A204.1 (cell line): ENCODE data around the gene TCF15.
"Not testable (repeated sequence)": the region's sequence is repeated elsewhere in the genome, so short reads cannot be mapped to it uniquely, and the experiment has no call there.

ENCODE experiments used
- FAIRE-seq: peaks from 2 replicates; lab custom pipeline; 2012; peaks lifted over from hg19 to GRCh38; lab: Jason Lieb, UNC

TCF15 gene

DNA sequence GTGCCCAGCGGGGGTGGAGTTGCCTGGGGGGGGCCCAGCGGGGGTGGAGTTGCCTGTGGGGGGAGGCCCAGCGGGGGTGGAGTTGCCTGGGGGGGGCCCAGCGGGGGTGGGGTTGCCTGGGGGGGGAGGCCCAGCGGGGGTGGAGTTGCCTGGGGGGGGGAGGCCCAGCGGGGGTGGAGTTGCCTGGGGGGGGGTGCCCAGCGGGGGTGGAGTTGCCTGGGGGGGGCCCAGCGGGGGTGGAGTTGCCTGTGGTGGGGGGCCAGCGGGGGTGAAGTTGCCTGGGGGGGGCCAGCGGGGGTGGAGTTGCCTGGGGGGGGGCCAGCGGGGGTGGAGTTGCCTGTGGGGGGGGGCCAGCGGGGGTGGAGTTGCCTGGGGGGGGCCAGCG is 31.9 kb upstream of the TCF15 start:
- FAIRE-seq, result not testable (repeated sequence)

DNA sequence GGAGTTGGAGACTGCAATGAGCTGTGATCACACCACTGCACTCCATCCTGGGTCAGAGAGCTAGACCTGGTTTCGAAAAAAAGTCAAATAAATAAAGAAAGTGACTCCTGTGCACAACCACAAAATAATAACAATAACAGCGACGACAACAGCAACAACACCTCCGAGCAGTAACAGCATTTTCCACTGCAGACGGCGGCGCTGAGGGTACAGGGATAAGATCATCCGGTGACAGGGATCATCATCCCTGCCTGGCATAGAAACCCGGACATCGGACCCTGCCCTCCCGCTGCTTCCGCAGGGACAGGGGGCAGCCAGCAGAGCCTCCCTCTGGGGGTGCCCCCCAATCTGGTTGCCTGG is 31.4 kb upstream of the TCF15 start:
- no peak for FAIRE-seq

GRCh38 chr20:640674-641515 is 30.8 kb upstream of the TCF15 start:
- no peak for FAIRE-seq

GRCh38 chr20:638579-638978 is 28.5 kb upstream of the TCF15 start:
- FAIRE-seq, result no peak

DNA sequence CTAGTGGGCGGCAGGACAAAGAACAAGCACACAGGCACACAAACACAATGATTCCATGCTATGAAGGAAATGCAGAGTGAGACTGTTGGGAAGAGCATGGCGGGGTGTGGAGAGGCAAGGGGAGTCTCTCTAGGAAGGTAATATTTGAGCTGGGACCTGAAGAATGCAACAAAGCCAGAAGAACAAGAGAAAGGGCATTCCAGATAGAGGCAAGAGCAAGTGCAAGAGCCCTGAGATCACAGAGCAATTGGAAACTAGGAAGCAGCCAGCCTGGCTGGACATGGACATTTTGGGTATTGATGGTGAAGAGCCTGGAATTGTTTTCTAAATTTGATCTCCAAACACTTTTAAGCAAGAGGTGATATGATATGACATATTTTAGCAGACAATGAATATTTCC is 27.4 kb upstream of the TCF15 start:
- no peak for FAIRE-seq

DNA sequence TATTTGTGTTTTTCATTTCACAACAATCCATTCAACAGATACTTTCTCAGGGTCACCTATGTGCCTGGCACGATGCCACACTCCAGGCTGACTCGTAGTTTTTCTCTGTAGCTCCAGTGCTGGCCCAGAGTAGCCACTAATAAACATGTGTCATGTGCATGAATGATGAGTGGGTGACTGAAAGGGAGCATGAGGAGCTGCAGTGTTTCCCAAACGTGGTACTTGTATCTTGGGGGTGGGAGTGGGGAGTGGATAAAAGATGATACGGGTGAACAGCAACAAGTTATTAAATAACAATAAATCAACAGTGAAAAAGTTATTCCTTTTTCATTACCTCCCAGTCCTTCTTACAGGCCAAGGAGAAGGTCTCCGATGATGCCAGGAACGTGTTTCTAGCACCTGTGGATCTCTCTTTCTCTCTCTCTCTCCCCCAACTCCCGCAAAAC is 25.8 kb upstream of the TCF15 start:
- no peak for FAIRE-seq

DNA sequence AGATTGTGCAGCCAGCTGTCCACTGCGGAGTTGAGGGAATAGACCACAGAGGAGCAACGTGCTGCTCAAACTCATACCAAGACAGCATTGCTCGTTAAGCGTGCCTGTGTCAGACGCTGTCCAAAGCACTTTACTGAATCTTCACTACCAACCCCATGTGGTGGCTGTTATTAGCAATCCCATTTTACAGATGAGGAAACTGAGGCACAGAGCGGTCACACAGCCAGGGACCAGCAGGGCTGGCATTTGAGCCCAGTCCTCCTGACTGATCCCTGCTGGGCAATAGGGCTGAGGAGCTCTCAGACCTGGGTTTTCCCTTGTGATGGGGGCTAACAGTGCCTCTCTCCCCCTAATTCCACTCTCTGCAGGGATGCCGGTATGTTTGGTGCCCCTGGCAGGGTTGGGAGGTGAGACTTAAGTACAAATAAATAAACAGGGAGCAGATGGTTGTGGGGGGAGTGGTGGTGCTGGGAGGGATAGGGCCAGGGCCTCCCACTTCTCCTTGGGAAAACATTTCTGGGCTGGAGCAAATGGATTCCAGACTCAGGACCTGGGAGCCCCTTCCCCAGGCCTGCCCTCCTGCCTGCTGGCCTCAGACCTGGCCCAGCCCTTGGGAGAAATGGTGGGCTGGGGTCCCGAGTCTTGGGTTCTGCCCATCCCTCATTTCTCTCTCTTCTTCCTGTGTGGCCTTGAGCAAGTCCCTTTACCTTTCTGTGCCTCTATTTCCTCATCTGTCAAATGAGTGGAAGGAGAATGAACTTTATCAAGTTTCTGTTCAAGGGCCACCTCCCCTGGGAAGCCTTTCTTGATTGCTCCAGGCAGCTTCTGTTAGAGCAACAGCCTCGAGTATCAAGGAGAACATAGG is 25.2 kb upstream of the TCF15 start:
- FAIRE-seq, result no peak

DNA sequence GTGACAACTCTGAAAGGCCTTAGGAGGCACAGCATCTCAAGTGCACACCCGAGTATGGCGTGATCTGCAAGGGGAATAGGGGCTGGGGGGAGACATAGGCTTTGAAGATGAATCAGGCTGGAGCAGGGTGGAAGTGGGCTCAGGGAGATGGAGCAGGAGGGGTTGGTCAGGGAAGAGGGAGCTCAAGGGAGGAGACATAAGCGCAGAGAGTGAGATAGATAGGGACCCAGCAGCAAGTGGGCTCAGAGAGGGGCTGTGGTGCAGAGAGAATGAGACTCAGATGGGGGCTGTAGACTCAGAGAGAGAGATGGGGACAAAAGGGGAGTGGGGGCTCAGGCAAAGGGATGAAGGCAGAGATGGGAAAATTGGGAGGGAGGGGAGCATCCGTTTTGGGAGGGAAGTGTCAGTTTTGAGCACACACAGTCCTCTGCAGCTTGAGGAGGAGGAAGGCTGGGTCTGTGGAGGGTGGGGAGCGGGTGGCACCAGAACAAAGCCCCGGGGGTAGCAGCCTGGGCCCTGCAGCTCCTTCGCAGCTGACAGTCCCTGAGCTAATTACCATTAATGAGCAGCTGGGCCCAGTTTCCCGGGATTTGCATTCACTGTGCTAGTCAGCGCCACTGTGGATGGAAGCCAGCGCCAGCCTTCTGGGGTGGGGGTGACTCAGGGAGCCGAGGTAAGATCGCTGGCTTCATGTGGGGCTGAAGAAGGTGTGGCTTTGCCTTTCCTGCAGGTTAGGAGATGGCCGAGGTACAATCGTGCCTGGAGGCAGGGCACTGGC is 24.2 kb upstream of the TCF15 start:
- FAIRE-seq, result no peak

DNA sequence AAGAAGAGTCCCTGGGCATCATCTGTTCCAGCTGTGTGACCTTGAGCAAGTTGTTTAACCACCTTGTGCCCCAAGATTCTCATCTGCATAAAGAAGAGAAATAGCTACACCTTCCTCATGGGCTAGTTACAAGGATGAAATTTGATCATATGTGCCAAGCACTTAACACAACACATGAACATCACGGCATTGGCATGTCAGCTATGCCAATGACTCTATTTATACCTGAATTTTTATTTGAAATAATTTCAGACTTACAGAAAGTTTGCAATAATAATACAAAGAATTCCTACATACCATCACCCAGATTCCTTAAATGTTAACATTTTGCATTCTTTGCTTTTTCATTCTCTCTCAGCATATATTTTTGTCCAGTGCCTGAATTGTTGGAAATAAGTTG is 21.0 kb upstream of the TCF15 start:
- FAIRE-seq, result no peak

- FAIRE-seq, result no peak
These were observed 16.5 kb upstream of the TCF15 start for GRCh38 chr20:626579-626978.

DNA sequence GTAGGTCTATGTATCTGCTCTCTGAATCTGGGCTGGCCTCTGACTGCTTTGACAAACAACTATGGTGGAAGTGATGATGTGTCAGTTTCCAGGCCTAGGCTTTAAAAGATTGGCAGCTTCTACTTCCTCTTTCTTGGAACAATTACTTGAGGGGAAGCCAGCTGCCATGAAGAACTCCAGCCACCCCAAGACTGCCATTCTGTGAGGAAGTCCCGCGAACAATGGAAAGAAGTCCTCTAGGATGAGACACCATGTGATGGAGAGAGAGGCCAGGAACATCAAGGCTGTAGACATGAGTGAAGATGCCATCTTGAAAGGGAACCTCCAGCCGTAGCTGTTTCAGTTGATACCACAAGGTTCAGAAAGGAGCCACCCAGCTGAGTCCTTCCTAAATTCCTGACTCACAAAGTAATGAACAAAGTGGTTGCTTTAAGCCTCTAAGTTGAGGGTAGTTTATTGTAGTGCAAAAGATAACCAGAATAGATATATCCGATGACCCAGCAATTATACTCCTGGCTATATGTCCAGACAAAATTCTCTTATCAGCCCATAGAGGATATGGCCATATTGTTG is 15.3 kb upstream of the TCF15 start:
- no peak for FAIRE-seq

GRCh38 chr20:623704-624103 is 13.6 kb upstream of the TCF15 start:
- no peak for FAIRE-seq

DNA sequence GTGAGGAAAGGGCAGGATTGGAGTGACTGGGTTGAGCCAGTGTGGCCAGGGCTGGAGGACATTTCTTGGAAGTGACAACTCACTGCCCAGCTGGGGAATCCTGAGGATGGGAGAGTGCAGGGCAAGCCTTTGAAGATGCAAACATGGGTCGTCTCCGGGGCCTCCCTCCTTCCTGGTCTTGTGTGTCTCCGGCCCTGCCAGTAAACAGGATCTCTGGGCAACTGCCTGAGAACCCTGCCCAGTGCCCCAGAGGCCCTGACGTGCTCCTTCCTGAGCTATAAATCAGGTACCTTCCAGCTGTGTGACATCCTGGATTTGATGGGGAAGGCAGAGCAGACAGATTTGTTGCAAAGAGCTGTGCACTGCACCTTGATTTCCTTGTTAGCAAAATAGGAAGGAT is 12.9 kb upstream of the TCF15 start:
- FAIRE-seq, result no peak

DNA sequence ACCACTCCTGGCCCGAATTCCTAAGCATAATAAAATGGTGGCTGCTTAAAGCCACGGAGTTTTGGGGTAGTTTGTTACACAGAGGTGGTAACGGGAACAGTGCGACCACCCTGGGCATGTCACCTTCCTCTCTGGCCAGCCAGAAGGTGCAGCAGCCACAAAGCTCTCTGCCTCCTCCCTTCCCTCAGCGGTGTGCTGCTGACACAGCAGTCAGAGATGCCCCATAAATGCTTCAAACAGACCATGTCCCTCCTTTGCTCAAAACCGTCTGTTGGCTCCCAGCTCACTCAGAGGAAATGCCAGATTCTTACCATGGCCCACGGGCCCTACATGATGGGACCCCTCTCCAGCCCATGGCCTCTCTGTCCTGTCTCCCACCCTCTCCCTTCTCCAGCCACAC is 12.1 kb upstream of the TCF15 start:
- no peak for FAIRE-seq

DNA sequence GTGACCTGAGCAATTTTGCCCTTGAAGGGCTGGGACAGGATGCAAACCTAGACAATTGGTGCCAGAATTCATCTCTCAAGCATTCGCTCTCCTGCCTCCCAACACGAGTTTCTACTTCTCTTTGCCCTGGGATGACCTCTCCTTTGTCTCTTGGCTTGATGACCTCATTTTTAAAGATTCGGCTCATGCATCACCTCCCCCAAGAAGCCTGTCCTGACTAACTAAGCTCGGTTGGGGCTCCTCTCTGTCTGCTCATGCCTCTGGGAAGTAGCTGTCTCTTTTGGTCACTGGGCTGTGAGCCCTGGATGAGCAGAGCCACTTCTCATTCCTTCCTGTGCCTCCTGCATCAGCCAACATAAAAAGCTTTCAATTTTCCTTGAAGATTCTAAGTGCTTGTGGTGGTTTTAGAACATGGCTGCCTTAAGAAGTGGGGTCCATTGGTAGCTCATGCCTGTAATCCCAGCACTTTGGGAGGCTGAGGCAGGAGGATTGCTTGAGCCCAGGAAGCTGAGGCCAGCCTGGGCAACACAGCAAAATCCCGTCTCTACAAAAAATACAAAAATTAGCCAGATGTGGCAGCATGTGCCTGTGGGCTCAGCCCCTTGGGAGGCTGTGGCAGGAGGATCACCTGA is 11.1 kb upstream of the TCF15 start:
- FAIRE-seq, result no peak

- no peak for FAIRE-seq
These were observed 10.1 kb upstream of the TCF15 start for GRCh38 chr20:620246-620645.

GRCh38 chr20:618980-619379 is 8.9 kb upstream of the TCF15 start:
- FAIRE-seq, result no peak

DNA sequence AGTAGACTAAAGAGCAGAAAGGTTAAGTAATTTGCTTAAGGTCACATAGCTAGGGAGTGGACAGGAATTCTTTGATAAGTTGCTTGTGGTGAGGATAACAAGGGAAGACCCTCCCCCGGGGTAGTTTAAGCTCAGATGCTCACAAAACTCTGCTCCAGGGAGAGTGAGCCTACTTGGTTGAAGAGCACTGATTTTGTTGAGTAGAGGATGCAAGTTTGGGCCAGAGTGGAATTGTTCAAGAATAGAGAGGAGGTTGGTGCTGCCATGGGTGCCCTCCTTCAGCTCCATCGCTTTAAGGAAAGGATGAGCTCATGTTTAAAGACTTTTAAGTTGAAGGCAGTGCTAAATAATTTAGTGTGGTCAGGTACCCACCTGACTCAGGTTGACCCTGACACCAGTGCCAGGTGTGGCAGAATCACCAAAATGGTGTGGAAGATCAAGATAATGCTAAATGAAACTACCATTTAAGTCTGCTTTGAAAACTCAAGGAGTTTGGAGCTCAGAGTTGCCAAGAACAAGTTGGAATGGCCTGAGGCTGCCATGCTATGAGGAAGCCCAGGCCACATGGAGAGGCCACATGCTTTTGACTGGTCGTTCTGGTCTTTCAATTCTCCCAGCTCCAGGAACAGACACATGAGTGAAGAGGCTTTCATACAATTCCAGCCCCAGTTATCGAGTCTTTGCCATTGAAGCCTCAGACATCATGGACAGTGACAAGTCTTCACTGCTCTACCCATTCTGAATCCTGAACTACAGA is 8.0 kb upstream of the TCF15 start:
- no peak for FAIRE-seq

DNA sequence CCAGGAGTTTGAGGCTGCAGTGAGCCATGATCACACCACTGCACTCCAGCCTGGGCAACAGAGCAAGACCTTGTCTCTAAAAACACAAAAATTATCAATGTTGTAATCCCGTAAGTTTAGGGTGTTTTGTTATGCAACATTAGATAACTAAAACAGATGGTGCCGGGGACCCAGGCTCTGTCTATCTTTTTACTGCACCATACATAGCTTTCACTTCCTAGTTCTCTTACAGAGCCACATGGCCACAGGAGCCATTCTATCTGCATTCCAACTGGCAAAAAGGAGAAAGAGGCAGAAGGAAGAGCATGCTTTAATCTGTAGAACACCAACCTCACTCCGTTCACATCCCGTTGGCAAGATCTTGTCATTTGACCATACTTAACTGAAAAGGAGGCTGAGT is 5.4 kb upstream of the TCF15 start:
- no peak for FAIRE-seq

GRCh38 chr20:611843-612185 is 1.7 kb upstream of the TCF15 start:
- FAIRE-seq, result no peak
